ENCODE data around the gene CSMD2. TPM values are rescaled to one million over a fixed set of nuclear protein-coding genes. Genes with fewer than 3 reads are reported as not detected.

CSMD2 gene
- total and polyA plus RNA-seq, 7 donors, result under 0.01 to 0.83 (median 0.16) TPM

- no peak for TF ChIP-seq POLR2AphosphoS5 (IDR thresholded peaks at IDR 0.05)
- no peak for TF ChIP-seq EP300 (IDR thresholded peaks at IDR 0.05)
- TF ChIP-seq POLR2A (IDR thresholded peaks at IDR 0.05), result no peak
- TF ChIP-seq CTCF (IDR thresholded peaks at IDR 0.05), result no peak
- Histone ChIP-seq H3K4me1 (no peaks in the 10 kb centered on the region), H3K4me3 (no peak overlapping the region), H3K27me3 (no peaks in the 10 kb centered on the region), H3K9me3 (no peaks in the 10 kb centered on the region), H3K36me3 (no peaks in the 10 kb centered on the region), H3K27ac (no peak overlapping the region)
- WGBS, 2 donors, result 26 to 76% methylated on average over 1 of the region's 1 CpG
- intact Hi-C loops (cut with DNase I), result no loop called here
- no peak for DNase-seq
These were observed 656.9 kb downstream of the CSMD2 start for GRCh38 chr1:33508151-33508550.

- 94% methylated on average over 3 of the region's 3 CpGs for WGBS, 2 donors
- DNase-seq, result no peak
- no peak for TF ChIP-seq CTCF (IDR thresholded peaks at IDR 0.05)
- no peak for TF ChIP-seq EP300 (IDR thresholded peaks at IDR 0.05)
- TF ChIP-seq POLR2A (IDR thresholded peaks at IDR 0.05), result no peak
- TF ChIP-seq POLR2AphosphoS5 (IDR thresholded peaks at IDR 0.05), result no peak
- H3K27ac ChIP-seq, result no peak overlapping the region
- intact Hi-C loops (cut with DNase I), result no loop called here
- no peaks in the 10 kb centered on the region for H3K9me3 ChIP-seq
- no peaks in the 10 kb centered on the region for H3K36me3 ChIP-seq
- no peak overlapping the region for H3K4me3 ChIP-seq
- no peaks in the 10 kb centered on the region for H3K4me1 ChIP-seq
- no peaks in the 10 kb centered on the region for H3K27me3 ChIP-seq
These were observed 657.4 kb downstream of the CSMD2 start for GRCh38 chr1:33507661-33508060.

- 82 to 84% methylated on average over 1 of the region's 1 CpG for WGBS, 2 donors
- intact Hi-C loops (cut with DNase I), result no loop called here
These were observed 661.5 kb downstream of the CSMD2 start for GRCh38 chr1:33503506-33503905.

GRCh38 chr1:33502726-33503125 is 662.3 kb downstream of the CSMD2 start:
- intact Hi-C loops (cut with DNase I), result no loop called here
- Histone ChIP-seq H3K4me3 (no peak overlapping the region), H3K27me3 (no peaks in the 10 kb centered on the region), H3K36me3 (peaks cover 0 to 5% (median 0%) of the 10 kb centered on the region in 4 donors), H3K27ac (no peak overlapping the region), H3K4me1 (no peaks in the 10 kb centered on the region), H3K9me3 (no peaks in the 10 kb centered on the region)
- no peak for TF ChIP-seq CTCF (IDR thresholded peaks at IDR 0.05)
- no peak for TF ChIP-seq POLR2AphosphoS5 (IDR thresholded peaks at IDR 0.05)
- TF ChIP-seq POLR2A (IDR thresholded peaks at IDR 0.05), result no peak
- TF ChIP-seq EP300 (IDR thresholded peaks at IDR 0.05), result no peak
- WGBS, 2 donors, result 68 to 84% methylated on average over 5 of the region's 5 CpGs
- no peak for DNase-seq

More at GRCh38 chr1:33503506-33503905, 661.5 kb downstream of the CSMD2 start:
- Histone ChIP-seq H3K9me3 (no peaks in the 10 kb centered on the region), H3K4me3 (no peak overlapping the region), H3K27ac (no peak overlapping the region), H3K4me1 (no peaks in the 10 kb centered on the region), H3K36me3 (peaks cover 0 to under 1% (median 0%) of the 10 kb centered on the region in 4 donors), H3K27me3 (no peaks in the 10 kb centered on the region)
- TF ChIP-seq CTCF (IDR thresholded peaks at IDR 0.05) (no peak), POLR2AphosphoS5 (IDR thresholded peaks at IDR 0.05) (no peak), EP300 (IDR thresholded peaks at IDR 0.05) (no peak), POLR2A (IDR thresholded peaks at IDR 0.05) (no peak)
- DNase-seq, result no peak

GRCh38 chr1:33501774-33502173 is 663.3 kb downstream of the CSMD2 start:
- Histone ChIP-seq H3K36me3 (peaks cover 0 to 5% (median under 1%) of the 10 kb centered on the region in 4 donors), H3K27ac (no peak overlapping the region), H3K4me3 (no peak overlapping the region), H3K4me1 (no peaks in the 10 kb centered on the region), H3K27me3 (no peaks in the 10 kb centered on the region), H3K9me3 (peaks cover under 1 to 5% (median 4%) of the 10 kb centered on the region in 4 donors)
- DNase-seq, result no peak
- WGBS, 2 donors, result 91 to 94% methylated on average over 8 of the region's 8 CpGs
- TF ChIP-seq EP300 (IDR thresholded peaks at IDR 0.05) (no peak), POLR2A (IDR thresholded peaks at IDR 0.05) (no peak), CTCF (IDR thresholded peaks at IDR 0.05) (no peak), POLR2AphosphoS5 (IDR thresholded peaks at IDR 0.05) (no peak)
- intact Hi-C loops (cut with DNase I), result no loop called here

Measured in sigmoid colon (tissue), 7 donors.